ENCODE results near the gene ERAL1. TPM values are rescaled to one million over a fixed set of nuclear protein-coding genes. Genes with fewer than 3 reads are reported as not detected.

The ERAL1 gene
- total and polyA plus RNA-seq, 2 of the 13 experiments (the other 11 are each of a cell fraction or from before 2014, with no cell fraction given) = 46.9 to 72.2 TPM

DNA sequence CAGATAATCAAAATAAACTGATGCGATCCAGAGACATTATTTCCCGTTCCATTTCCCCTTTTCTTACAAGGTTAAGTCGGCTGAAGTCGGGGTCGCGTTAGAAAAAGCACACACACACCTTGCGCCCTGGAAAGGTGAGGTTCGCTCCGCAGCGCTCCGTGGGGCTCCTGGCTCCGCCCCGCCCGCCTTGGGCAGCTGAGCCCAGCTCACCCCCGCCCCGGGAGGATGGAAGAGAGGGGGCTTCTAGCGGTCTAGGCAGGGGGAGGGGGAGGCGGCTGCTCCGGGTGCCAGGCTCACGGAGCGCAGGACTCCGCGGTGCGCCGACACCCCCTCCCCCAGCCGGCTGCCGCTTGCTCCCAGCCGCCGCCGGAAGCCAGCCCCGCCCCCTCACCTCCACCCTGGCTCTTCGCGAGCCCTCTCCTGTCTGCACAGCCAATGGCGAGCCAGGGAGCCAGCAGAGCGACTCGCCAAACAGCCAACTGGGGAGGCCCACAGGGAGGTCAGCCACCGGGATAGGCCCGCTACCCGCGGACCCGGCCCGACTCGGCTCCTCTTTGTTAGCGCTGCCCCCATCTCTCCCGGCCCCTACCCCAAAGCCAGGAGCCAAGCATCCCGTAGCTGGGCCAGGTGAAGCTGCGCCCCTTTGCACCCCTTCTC, 42.6 kb upstream of the ERAL1 start:
- Histone ChIP-seq H4K20me1 (ENCODE audit: insufficient read depth, low read length) (peaks cover 10% of the 10 kb centered on the region; the same call in 1 of the 2 replicates), H3K4me1 (ENCODE audit: insufficient read depth, low read length) (peaks cover 51% of the 10 kb centered on the region), H3K27ac (ENCODE audit: extremely low read length, insufficient read depth, low read length) (peak overlapping the region; percentile 75), H3K9me3 (ENCODE audit: low read length) (no peaks in the 10 kb centered on the region), H3K36me3 (replicated peaks in 1 of 2; ENCODE audit: control insufficient read depth in 1 of 2, insufficient read depth in 2 of 2, low read length in 2 of 2) (no peaks in the 10 kb centered on the region), H3K4me3 (replicated peaks in 1 of 3; ENCODE audit: insufficient read depth in 1 of 3, low read depth in 2 of 3, low read length in 3 of 3) (peak overlapping the region; percentile 84 to 91 (median 87)), H3K79me2 (ENCODE audit: insufficient read depth, low read length) (peaks cover 50% of the 10 kb centered on the region), H2AFZ (ENCODE audit: low read length) (peak overlapping the region; percentile 63), H3K9ac (ENCODE audit: insufficient read depth, low read depth, low read length) (peak overlapping the region; percentile 80), H3K27me3 (ENCODE audit: control insufficient read depth in 1 of 2, insufficient read depth in 2 of 2, low read length in 2 of 2) (no peaks in the 10 kb centered on the region), H3K4me2 (ENCODE audit: low read depth, low read length) (peak overlapping the region; percentile 75)
- in situ Hi-C loops (cut with HindIII; ENCODE audit: extremely low pct_ligation_motif_present, low pct_unique_long_range_greater_than_20kb) = no loop called here
- ChIA-PET POLR2A (interaction anchor here (0.9 to 1.8 kb wide), 5 partner anchors 11 to 139 kb away, joined by 3 to 5 read pairs (median 4); no protein-coding TSS in a partner anchor), CTCF (ENCODE audit: low intra/inter-chr PET ratio, low total read pairs) (no interaction called here)
- intact Hi-C loops (cut with micrococcal nuclease; ENCODE audit: unreplicated experiment) = no loop called here
- BruUV-seq (replicated peaks) = no TSS peak
- FAIRE-seq (peak; percentile 47), DNase-seq (ENCODE audit: low spot score) (peak; percentile 92), ATAC-seq (peak; percentile 99)
- 0% methylated on average over 23 of the region's 47 CpGs for WGBS (ENCODE audit: low lambda C conversion rate)
- no peak for TF ChIP-seq SOX6 (IDR thresholded peaks at IDR 0.05)
- TF ChIP-seq SOX6 (CRISPR knock-in tag; IDR thresholded peaks at IDR 0.05) = peak; percentile 15; the same call in 1 of the 2 replicates
- 0 out of 2 replicates have a peak, but pooled peaks have one; percentile 25 for TF ChIP-seq HNRNPL (IDR thresholded peaks at IDR 0.05; ENCODE audit: low read depth, low read length)
- TF ChIP-seq, protein P1, sequence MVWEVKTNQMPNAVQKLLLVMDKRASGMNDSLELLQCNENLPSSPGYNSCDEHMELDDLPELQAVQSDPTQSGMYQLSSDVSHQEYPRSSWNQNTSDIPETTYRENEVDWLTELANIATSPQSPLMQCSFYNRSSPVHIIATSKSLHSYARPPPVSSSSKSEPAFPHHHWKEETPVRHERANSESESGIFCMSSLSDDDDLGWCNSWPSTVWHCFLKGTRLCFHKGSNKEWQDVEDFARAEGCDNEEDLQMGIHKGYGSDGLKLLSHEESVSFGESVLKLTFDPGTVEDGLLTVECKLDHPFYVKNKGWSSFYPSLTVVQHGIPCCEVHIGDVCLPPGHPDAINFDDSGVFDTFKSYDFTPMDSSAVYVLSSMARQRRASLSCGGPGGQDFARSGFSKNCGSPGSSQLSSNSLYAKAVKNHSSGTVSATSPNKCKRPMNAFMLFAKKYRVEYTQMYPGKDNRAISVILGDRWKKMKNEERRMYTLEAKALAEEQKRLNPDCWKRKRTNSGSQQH (CRISPR knock-in tag; IDR thresholded peaks at IDR 0.05; ENCODE audit: low read depth) = no peak
- TF ChIP-seq, protein P2, sequence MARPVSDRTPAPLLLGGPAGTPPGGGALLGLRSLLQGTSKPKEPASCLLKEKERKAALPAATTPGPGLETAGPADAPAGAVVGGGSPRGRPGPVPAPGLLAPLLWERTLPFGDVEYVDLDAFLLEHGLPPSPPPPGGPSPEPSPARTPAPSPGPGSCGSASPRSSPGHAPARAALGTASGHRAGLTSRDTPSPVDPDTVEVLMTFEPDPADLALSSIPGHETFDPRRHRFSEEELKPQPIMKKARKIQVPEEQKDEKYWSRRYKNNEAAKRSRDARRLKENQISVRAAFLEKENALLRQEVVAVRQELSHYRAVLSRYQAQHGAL (CRISPR knock-in tag; IDR thresholded peaks at IDR 0.05; ENCODE audit: not compliant biosample characterization) = no peak
- TF ChIP-seq ZSCAN30 (CRISPR knock-in tag; IDR thresholded peaks at IDR 0.05) = no peak
- TF ChIP-seq RBAK (CRISPR knock-in tag; IDR thresholded peaks at IDR 0.05) = no peak
- 0 out of 2 replicates have a peak, but pooled peaks have one; percentile 28 for TF ChIP-seq FOXK1 (CRISPR knock-in tag; IDR thresholded peaks at IDR 0.05; ENCODE audit: borderline replicate concordance, low read depth)
- TF ChIP-seq ZNF160 (CRISPR knock-in tag; IDR thresholded peaks at IDR 0.05) = no peak
- peak; percentile 21 for TF ChIP-seq XRCC5 (optimal IDR thresholded peaks at IDR 0.05; ENCODE audit: low read length)
- TF ChIP-seq ZNF777 (CRISPR knock-in tag; IDR thresholded peaks at IDR 0.05) = peak; percentile 62
- peak; percentile 98 for TF ChIP-seq MAZ (IDR thresholded peaks at IDR 0.05; ENCODE audit: borderline replicate concordance, low read depth, low read length)
- TF ChIP-seq MAZ (CRISPR knock-in tag; IDR thresholded peaks at IDR 0.05; ENCODE audit: low read depth) = peak; percentile 86; the same call in 1 of the 2 replicates
- TF ChIP-seq PRMT3 (CRISPR knock-in tag; IDR thresholded peaks at IDR 0.05; ENCODE audit: borderline replicate concordance, low read depth) = no peak
- TF ChIP-seq, protein P3, sequence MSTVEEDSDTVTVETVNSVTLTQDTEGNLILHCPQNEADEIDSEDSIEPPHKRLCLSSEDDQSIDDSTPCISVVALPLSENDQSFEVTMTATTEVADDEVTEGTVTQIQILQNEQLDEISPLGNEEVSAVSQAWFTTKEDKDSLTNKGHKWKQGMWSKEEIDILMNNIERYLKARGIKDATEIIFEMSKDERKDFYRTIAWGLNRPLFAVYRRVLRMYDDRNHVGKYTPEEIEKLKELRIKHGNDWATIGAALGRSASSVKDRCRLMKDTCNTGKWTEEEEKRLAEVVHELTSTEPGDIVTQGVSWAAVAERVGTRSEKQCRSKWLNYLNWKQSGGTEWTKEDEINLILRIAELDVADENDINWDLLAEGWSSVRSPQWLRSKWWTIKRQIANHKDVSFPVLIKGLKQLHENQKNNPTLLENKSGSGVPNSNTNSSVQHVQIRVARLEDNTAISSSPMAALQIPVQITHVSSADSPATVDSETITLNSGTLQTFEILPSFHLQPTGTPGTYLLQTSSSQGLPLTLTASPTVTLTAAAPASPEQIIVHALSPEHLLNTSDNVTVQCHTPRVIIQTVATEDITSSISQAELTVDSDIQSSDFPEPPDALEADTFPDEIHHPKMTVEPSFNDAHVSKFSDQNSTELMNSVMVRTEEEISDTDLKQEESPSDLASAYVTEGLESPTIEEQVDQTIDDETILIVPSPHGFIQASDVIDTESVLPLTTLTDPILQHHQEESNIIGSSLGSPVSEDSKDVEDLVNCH (CRISPR knock-in tag; IDR thresholded peaks at IDR 0.05) = no peak
- TF ChIP-seq, protein P4, sequence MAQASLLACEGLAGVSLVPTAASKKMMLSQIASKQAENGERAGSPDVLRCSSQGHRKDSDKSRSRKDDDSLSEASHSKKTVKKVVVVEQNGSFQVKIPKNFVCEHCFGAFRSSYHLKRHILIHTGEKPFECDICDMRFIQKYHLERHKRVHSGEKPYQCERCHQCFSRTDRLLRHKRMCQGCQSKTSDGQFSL (CRISPR knock-in tag; IDR thresholded peaks at IDR 0.05) = peak; percentile 42; the same call in 1 of the 2 replicates
- TF ChIP-seq, protein P5, sequence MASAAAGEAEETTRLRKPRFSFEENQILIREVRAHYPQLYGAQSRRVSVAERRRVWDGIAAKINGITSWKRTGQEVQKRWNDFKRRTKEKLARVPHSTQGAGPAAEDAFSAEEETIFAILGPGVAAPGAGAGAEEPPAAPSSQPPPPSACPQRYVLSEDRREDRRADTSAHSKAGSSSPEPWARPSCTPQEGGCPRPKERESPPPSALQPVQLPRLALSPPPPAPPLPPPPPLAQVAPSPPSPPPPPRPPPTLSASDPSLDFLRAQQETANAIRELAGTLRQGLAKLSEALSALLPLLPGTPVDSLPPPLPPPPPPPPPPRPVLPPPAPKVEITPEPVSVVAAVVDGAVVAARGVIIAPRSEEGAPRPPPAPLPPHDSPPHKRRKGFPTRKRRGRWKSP (CRISPR knock-in tag; IDR thresholded peaks at IDR 0.05) = peak; percentile 58; the same call in 1 of the 2 replicates
- TF ChIP-seq HDAC1 (CRISPR knock-in tag; IDR thresholded peaks at IDR 0.05) = 0 out of 2 replicates have a peak, but pooled peaks have one; percentile 18

All from HepG2 (cell line).